GM12878 (cell line): Measurements from ENCODE around the gene NBPF1. TPM values are rescaled to one million over a fixed set of nuclear protein-coding genes. Genes with fewer than 3 reads are reported as not detected.

Experiments
- CHD2 ChIP-seq: IDR thresholded peaks from 2 replicates; pipeline ENCODE4 v1.6.1; 2011; ENCODE audit warnings: low read depth, low read length, improper control_type of control experiment, borderline replicate concordance
- CREB1 ChIP-seq: IDR thresholded peaks from 2 replicates; pipeline ENCODE4 v1.6.1; 2012; ENCODE audit warnings: low read depth, mild to moderate bottlenecking, inconsistent platforms
- DPF2 ChIP-seq: fragments of 450-650 bp; IDR thresholded peaks from 2 replicates; pipeline ENCODE4 v1.6.1; 2017; ENCODE audit warnings: mild to moderate bottlenecking
- EED ChIP-seq: sonication (generic); IDR thresholded peaks from 2 replicates; pipeline ENCODE4 v1.6.1; 2016; ENCODE audit warnings: antibody characterized with exemption, low read depth
- EGR1 ChIP-seq, 2 experiments: IDR thresholded peaks; 1 replicate in 1 of 2; 2 replicates in 1 of 2; pipeline ENCODE4 v1.6.1; 2011 to 2012; ENCODE audit warnings: low read depth in 2 of 2, low read length in 2 of 2, borderline replicate concordance in 1 of 2, mild to moderate bottlenecking in 1 of 2, moderate library complexity in 1 of 2
- ETV6 ChIP-seq, 2 experiments: fragments of 450-650 bp in 1 of 2; IDR thresholded peaks in 1 of 2; conservative IDR thresholded peaks in 1 of 2; 2 replicates each; pipeline ENCODE4 v1.6.1; 2014; ENCODE audit warnings: antibody characterized with exemption in 1 of 2, borderline replicate concordance in 1 of 2, low read depth in 1 of 2, mild to moderate bottlenecking in 1 of 2, moderate library complexity in 1 of 2
- GABPA ChIP-seq: IDR thresholded peaks from 2 replicates; pipeline ENCODE4 v1.6.1; 2014; ENCODE audit warnings: antibody characterized with exemption, low read depth, mild to moderate bottlenecking, inconsistent platforms
- HDAC6 ChIP-seq: fragments of 200-600 bp; sonication (generic); IDR thresholded peaks from one replicate; pipeline ENCODE4 v1.8.0; 2017; ENCODE audit warnings: antibody characterized with exemption; ENCODE audit not compliant: unreplicated experiment
- HDGF ChIP-seq: fragments of 450-650 bp; IDR thresholded peaks from 2 replicates; pipeline ENCODE4 v1.6.1; 2016; ENCODE audit warnings: antibody characterized with exemption
- IKZF1 ChIP-seq: fragments of 450-650 bp; conservative IDR thresholded peaks from 2 replicates; pipeline ENCODE4 v1.6.1; 2017; ENCODE audit warnings: antibody characterized with exemption, mild to moderate bottlenecking
- LARP7 ChIP-seq: fragments of 450-650 bp; IDR thresholded peaks from 2 replicates; pipeline ENCODE4 v1.6.1; 2017; ENCODE audit warnings: mild to moderate bottlenecking
- MXI1 ChIP-seq: fragments of 150-350 bp; IDR thresholded peaks from 2 replicates; pipeline ENCODE4 v1.6.1; 2011; ENCODE audit warnings: low read depth, mild to moderate bottlenecking, inconsistent platforms, low read length, improper control_type of control experiment
- MYC ChIP-seq: IDR thresholded peaks from 2 replicates; pipeline ENCODE4 v1.6.1; 2011; ENCODE audit warnings: mild to moderate bottlenecking, low read length, moderate library complexity, inconsistent platforms; ENCODE audit not compliant: insufficient read depth, insufficient replicate concordance, insufficient read length, severe bottlenecking
- NR2C1 ChIP-seq: fragments of 450-650 bp; IDR thresholded peaks from 2 replicates; pipeline ENCODE4 v1.6.1; 2017; ENCODE audit warnings: antibody characterized with exemption, mild to moderate bottlenecking, moderate library complexity
- POLR2AphosphoS5 ChIP-seq: IDR thresholded peaks from 2 replicates; pipeline ENCODE4 v1.6.1; 2011; ENCODE audit warnings: mild to moderate bottlenecking, low read length, inconsistent platforms
- RELA ChIP-seq: fragments of 450-650 bp; IDR thresholded peaks from 2 replicates; pipeline ENCODE4 v1.8.0; 2014; ENCODE audit warnings: borderline replicate concordance; ENCODE audit not compliant: partially characterized antibody
- RFX5 ChIP-seq: IDR thresholded peaks from 2 replicates; pipeline ENCODE4 v1.6.1; 2011; ENCODE audit warnings: low read depth, low read length, improper control_type of control experiment
- SIN3A ChIP-seq: IDR thresholded peaks from 2 replicates; pipeline ENCODE4 v1.6.1; 2012; ENCODE audit warnings: low read depth, low read length, improper control_type of control experiment
- SMARCA5 ChIP-seq: fragments of 450-650 bp; IDR thresholded peaks from 2 replicates; pipeline ENCODE4 v1.6.1; 2017; ENCODE audit warnings: mild to moderate bottlenecking
- STAT1 ChIP-seq: fragments of 450-650 bp; conservative IDR thresholded peaks from 2 replicates; pipeline ENCODE4 v1.6.1; 2014; ENCODE audit warnings: antibody characterized with exemption, mild to moderate bottlenecking
- polyA plus RNA-seq, 11 experiments: library from polyadenylated mRNA; depleted of rRNA in 4 of 11; unstranded in 6 of 11; stranded (reverse) in 5 of 11; fragments of >200 nt; fragmentation: Nextera tagmentation in 4 of 11; fragmentation: Illumina TruSeq in 1 of 11; extraction: Ambion mirVana in 4 of 11; extraction: Trizol in 1 of 11; gene quantifications; 1 replicate in 1 of 11; 2 replicates in 10 of 11; pipeline versions ENCODE4 v1.2.1 to v1.2.3, GENCODE V29; 2011 to 2016; ENCODE audit warnings: inconsistent platforms in 2 of 11, missing spikeins in 2 of 11, low read depth in 1 of 11
- total RNA-seq, 4 experiments: library from RNA; depleted of rRNA in 3 of 4; stranded (reverse); fragments of >200 nt in 3 of 4; fragmentation: Illumina TruSeq in 1 of 4; extraction: Trizol in 1 of 4; gene quantifications; 2 replicates each; pipeline versions ENCODE4 v1.2.1 to v1.2.3, GENCODE V29; 2013 to 2021
- TF ChIP-seq, protein P1 (sequence below): fragments of 150-350 bp; IDR thresholded peaks from 2 replicates; pipeline ENCODE4 v1.6.1; 2014; ENCODE audit warnings: mild to moderate bottlenecking, low read depth, low read length
- TF ChIP-seq, protein P2 (sequence below): fragments of 450-650 bp; conservative IDR thresholded peaks from 2 replicates; pipeline ENCODE4 v1.6.1; 2017; ENCODE audit warnings: mild to moderate bottlenecking, moderate library complexity
- TF ChIP-seq, protein P3 (sequence below): IDR thresholded peaks from 2 replicates; pipeline ENCODE4 v1.6.1; 2012; ENCODE audit warnings: low read depth, low read length, improper control_type of control experiment
- TF ChIP-seq, protein P4 (sequence below): fragments of 450-650 bp; IDR thresholded peaks from 2 replicates; pipeline ENCODE4 v1.6.1; 2017; ENCODE audit warnings: mild to moderate bottlenecking

The NBPF1 gene
- total and polyA plus RNA-seq, 10 of the 15 experiments (the other 5 are each of a cell fraction or from before 2014, with no cell fraction given): 0.20 to 3.4 (median 0.71) TPM

DNA sequence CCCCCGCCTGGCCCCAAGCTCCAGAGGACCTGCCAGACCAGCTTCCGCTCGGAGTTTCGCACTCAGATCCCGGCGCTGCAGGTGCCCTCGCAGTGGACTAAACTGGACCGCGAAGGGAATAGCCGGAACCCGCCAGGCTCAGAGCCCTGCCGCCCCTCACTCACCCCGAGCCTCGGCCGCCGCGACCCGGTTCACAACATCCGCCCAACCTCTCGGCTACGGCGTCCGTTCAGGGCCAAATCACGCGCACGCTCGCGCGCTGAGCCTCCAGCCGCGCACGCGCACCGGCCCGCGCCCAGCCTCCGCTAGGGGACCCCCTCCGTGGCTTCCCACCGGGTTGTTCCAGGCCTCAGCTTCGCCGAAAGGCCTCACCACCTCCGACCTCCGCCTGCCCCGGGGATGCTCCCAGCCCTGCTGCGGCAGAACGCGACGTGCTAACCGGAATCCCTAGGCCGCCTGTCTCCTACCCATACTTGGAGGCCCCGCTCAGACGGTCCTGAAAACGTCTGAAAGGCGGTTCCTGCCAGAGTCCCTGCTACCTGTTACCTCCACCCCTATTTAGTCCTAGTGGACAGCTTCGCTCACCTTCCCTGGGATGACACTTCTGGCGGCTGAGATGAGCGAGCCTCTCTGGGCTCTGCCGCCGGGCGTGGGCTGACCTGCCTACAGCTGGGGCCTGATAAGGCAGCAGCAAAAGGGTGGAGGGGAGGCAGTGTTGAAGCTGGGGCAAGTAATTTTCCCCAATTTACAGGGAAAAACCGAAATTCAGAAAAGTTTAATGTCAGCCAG lies 31.3 kb upstream of the NBPF1 start (continued):
- TF ChIP-seq, protein P1, sequence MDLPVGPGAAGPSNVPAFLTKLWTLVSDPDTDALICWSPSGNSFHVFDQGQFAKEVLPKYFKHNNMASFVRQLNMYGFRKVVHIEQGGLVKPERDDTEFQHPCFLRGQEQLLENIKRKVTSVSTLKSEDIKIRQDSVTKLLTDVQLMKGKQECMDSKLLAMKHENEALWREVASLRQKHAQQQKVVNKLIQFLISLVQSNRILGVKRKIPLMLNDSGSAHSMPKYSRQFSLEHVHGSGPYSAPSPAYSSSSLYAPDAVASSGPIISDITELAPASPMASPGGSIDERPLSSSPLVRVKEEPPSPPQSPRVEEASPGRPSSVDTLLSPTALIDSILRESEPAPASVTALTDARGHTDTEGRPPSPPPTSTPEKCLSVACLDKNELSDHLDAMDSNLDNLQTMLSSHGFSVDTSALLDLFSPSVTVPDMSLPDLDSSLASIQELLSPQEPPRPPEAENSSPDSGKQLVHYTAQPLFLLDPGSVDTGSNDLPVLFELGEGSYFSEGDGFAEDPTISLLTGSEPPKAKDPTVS: peak; percentile 63; the same call in 1 of the 2 replicates
- TF ChIP-seq, protein P2, sequence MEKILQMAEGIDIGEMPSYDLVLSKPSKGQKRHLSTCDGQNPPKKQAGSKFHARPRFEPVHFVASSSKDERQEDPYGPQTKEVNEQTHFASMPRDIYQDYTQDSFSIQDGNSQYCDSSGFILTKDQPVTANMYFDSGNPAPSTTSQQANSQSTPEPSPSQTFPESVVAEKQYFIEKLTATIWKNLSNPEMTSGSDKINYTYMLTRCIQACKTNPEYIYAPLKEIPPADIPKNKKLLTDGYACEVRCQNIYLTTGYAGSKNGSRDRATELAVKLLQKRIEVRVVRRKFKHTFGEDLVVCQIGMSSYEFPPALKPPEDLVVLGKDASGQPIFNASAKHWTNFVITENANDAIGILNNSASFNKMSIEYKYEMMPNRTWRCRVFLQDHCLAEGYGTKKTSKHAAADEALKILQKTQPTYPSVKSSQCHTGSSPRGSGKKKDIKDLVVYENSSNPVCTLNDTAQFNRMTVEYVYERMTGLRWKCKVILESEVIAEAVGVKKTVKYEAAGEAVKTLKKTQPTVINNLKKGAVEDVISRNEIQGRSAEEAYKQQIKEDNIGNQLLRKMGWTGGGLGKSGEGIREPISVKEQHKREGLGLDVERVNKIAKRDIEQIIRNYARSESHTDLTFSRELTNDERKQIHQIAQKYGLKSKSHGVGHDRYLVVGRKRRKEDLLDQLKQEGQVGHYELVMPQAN: peak; percentile 95
- TF ChIP-seq IKZF1: peak; percentile 95
- peak in 1 of 2 experiments; percentile 79; a peak in 1 of 3 replicates for TF ChIP-seq EGR1 (IDR thresholded peaks at IDR 0.05; ENCODE audit: borderline replicate concordance in 1 of 2, low read depth in 2 of 2, low read length in 2 of 2)
- TF ChIP-seq DPF2: peak; percentile 46; the same call in 1 of the 2 replicates
- TF ChIP-seq NR2C1: peak; percentile 86
- TF ChIP-seq GABPA: peak; percentile 83
- peak; percentile 89; the same call in 1 of the 2 replicates for TF ChIP-seq LARP7
- TF ChIP-seq, protein P3, sequence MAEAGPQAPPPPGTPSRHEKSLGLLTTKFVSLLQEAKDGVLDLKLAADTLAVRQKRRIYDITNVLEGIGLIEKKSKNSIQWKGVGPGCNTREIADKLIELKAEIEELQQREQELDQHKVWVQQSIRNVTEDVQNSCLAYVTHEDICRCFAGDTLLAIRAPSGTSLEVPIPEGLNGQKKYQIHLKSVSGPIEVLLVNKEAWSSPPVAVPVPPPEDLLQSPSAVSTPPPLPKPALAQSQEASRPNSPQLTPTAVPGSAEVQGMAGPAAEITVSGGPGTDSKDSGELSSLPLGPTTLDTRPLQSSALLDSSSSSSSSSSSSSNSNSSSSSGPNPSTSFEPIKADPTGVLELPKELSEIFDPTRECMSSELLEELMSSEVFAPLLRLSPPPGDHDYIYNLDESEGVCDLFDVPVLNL: peak; percentile 69
- peak; percentile 96 for TF ChIP-seq CHD2
- TF ChIP-seq SMARCA5: peak; percentile 96; the same call in 1 of the 2 replicates
- peak; percentile 57; the same call in 1 of the 2 replicates for TF ChIP-seq RFX5
- peak; percentile 96 for TF ChIP-seq RELA
- peak; percentile 92 for TF ChIP-seq MYC
- peak; percentile 95 for TF ChIP-seq STAT1
- TF ChIP-seq ETV6 (conservative IDR thresholded peaks at IDR 0.05 in 1 of 2, IDR thresholded peaks at IDR 0.05 in 1 of 2; ENCODE audit: borderline replicate concordance in 1 of 2, low read depth in 1 of 2): 0 out of 4 replicates have a peak, but pooled peaks of 1 of the 2 experiments have one; percentile 34
- TF ChIP-seq MXI1: peak; percentile 96
- peak; percentile 89; the same call in 1 of the 2 replicates for TF ChIP-seq CREB1
- TF ChIP-seq HDAC6: peak; percentile 63
- peak; percentile 64; the same call in 1 of the 2 replicates for TF ChIP-seq EED
- TF ChIP-seq, protein P4, sequence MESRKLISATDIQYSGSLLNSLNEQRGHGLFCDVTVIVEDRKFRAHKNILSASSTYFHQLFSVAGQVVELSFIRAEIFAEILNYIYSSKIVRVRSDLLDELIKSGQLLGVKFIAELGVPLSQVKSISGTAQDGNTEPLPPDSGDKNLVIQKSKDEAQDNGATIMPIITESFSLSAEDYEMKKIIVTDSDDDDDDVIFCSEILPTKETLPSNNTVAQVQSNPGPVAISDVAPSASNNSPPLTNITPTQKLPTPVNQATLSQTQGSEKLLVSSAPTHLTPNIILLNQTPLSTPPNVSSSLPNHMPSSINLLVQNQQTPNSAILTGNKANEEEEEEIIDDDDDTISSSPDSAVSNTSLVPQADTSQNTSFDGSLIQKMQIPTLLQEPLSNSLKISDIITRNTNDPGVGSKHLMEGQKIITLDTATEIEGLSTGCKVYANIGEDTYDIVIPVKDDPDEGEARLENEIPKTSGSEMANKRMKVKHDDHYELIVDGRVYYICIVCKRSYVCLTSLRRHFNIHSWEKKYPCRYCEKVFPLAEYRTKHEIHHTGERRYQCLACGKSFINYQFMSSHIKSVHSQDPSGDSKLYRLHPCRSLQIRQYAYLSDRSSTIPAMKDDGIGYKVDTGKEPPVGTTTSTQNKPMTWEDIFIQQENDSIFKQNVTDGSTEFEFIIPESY: 0 out of 2 replicates have a peak, but pooled peaks have one; percentile 25
- TF ChIP-seq SIN3A: peak; percentile 98
- TF ChIP-seq HDGF: peak; percentile 94
- TF ChIP-seq POLR2AphosphoS5: peak; percentile 94
